CD4-positive, alpha-beta T cell treated with Interleukin-1 beta for 1 hour (primary cell): ENCODE data around the gene EMC1.

ENCODE experiments used
- DNase-seq, 2 donors: peaks; one replicate each; pipeline ENCODE4 v3.0.0-alpha.2; 2020 to 2022

The EMC1 gene

GRCh38 chr1:19187852-19188251, 63.5 kb downstream of the EMC1 start:
- no peak for DNase-seq

GRCh38 chr1:19186001-19186400, 65.3 kb downstream of the EMC1 start:
- no peak for DNase-seq

- DNase-seq: no peak
Measured at GRCh38 chr1:19182223-19182622, 69.1 kb downstream of the EMC1 start.

- peak in 1 of 2 donors; percentile 8 for DNase-seq
Measured at GRCh38 chr1:19180265-19180657, 71.1 kb downstream of the EMC1 start.

GRCh38 chr1:19179597-19180264, 71.6 kb downstream of the EMC1 start:
- peak; percentile 32 to 37 for DNase-seq

GRCh38 chr1:19178734-19179398, 72.5 kb downstream of the EMC1 start:
- DNase-seq: no peak

- DNase-seq: no peak
Measured at GRCh38 chr1:19177811-19178210, 73.5 kb downstream of the EMC1 start.

- DNase-seq: no peak
Measured at GRCh38 chr1:19169642-19170041, 81.7 kb downstream of the EMC1 start.

- no peak for DNase-seq
Measured at GRCh38 chr1:19167140-19167539, 84.2 kb downstream of the EMC1 start.

- no peak for DNase-seq
Measured at GRCh38 chr1:19166066-19166465, 85.3 kb downstream of the EMC1 start.
